SIG-M5 treated with dmso at 0.1 percent for 504 hours (cell line): ENCODE data around the gene SHMT2.

Experiments
- DNase-seq: peaks from one replicate; lab custom pipeline; 2025; ENCODE audit not compliant: unreplicated experiment; lab: John Stamatoyannopoulos, UW

The SHMT2 gene

GRCh38 chr12:57229634-57230380 lies at the start of gene SHMT2:
Gene SHMT2, plus strand, starts transcription at chr12:57229711. Its CDS starts 68 bp downstream, at chr12:57229779.
- peak; percentile 98 for DNase-seq

GRCh38 chr12:57180321-57180989 lies 49.1 kb upstream of the SHMT2 start:
- DNase-seq: no peak

DNA sequence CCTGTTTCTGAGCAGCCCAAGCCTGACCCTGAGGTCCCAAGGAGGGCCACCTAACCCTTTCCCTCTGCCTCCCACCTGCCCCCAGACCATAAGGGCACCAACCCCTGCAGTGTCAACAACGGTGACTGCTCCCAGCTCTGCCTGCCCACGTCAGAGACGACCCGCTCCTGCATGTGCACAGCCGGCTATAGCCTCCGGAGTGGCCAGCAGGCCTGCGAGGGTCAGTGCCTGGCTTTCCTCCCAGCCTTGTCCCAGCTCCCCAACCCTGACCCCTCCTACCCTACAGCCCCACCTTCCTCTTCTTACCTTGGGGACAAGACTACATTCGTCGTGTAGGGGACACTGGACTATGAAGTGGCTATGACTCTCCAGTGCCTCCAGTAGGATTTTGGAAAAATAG lies 48.4 kb upstream of the SHMT2 start:
- no peak for DNase-seq

DNA sequence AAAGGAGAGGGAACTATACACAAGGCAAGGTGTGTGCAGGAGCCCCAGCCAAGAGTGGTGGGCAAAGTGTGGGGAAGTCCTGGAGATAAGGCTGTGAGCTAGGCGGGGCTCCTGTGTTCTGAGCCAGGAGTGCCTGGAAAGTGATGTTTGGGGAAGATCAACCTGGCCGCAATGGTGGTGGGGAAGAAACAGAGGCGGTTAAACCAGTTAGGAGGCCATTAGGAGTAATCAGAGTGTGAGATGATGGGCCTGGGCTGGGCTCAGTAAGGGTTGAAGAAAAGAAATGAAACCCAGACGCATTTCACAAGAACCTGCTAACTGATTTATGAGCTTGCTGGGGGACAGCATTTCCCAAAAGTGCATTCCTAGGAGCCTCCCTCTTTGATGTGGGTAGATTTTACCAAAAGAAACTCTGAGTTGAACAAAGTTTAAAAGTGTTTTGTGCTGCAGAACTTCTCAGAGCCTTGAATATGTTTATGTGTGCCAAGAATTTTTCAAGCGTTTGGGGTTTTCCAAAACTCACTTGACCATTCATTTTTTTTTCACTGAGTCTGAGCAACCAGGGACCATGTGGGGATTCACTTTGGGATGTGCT lies 47.9 kb upstream of the SHMT2 start:
- DNase-seq: no peak

GRCh38 chr12:57182918-57183575 lies 46.5 kb upstream of the SHMT2 start:
- DNase-seq: peak; percentile 66

GRCh38 chr12:57183939-57184725 lies 45.4 kb upstream of the SHMT2 start:
- no peak for DNase-seq

DNA sequence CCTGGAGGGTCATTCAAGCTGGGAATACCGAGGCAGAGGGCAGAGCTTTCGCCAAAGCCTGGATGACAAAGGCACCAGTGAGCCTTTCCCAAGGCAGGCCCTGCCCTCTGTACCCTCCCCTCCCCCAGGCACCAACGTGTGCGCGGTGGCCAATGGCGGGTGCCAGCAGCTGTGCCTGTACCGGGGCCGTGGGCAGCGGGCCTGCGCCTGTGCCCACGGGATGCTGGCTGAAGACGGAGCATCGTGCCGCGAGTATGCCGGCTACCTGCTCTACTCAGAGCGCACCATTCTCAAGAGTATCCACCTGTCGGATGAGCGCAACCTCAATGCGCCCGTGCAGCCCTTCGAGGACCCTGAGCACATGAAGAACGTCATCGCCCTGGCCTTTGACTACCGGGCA lies 44.1 kb upstream of the SHMT2 start:
- DNase-seq: no peak

DNA sequence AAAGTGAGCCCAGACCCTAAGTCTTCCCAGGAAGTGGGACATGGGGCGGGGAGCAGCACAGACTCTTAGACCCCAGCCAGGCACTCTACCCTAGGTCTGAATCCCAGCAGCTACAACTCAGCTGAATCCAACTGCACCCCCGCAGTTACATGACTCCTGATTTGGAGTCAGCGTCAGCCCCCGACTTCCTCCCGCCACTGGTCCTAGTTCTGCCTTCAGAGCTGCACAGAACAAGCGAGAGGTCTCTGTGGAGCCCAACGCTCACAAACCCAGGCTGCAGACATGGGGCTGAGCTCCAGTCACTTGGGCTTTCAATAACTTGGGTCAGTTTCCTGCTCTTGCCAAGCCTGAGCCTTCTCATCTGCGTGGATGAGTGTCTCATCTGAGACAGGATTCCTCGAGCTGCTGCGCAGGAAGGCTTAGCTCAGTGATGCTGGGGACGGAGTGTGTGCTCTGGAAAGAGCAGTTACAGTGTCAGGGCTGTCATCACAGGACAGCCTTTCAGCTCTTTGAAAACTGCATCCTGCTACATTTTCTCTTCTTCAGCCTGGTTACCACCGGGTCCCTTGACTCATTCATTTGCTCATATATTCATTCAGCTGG lies 43.5 kb upstream of the SHMT2 start:
- DNase-seq: no peak

DNA sequence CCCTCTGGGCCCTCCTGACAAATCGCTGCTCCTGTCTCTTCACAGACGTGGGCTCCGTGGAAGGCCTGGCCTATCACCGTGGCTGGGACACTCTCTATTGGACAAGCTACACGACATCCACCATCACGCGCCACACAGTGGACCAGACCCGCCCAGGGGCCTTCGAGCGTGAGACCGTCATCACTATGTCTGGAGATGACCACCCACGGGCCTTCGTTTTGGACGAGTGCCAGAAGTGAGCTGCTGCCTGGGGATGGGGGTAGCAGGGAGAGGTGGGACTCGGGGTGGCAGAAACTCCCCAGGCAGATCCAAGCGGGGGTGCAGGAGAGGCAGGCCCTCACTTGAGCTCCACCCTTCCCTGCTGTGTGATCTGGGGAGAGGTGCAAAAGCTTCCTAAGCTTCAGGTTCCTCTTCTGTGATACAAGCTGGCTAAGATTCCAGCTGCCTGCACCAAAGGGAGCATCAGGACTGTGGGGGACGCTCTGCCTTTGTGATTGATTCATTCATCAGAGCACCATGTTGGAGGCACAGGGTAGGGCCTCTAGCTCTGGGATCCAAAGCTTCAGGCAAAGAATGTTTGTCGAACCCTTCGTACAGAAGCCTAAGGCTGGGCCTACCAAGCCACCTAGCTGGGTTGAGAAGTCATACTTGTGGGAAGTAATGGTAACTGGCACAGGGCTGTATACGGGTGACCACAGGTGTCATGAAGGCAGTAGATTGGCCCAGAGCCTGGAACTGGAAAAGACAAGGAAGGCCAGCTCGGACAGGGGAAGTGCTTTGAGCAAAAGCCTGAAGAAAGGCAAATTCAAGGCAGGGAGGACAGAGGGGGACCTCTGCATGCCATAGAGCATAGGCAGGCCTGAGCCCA lies 42.1 kb upstream of the SHMT2 start:
- no peak for DNase-seq

- no peak for DNase-seq
Observed at GRCh38 chr12:57188090-57188425, 41.5 kb upstream of the SHMT2 start.

DNA sequence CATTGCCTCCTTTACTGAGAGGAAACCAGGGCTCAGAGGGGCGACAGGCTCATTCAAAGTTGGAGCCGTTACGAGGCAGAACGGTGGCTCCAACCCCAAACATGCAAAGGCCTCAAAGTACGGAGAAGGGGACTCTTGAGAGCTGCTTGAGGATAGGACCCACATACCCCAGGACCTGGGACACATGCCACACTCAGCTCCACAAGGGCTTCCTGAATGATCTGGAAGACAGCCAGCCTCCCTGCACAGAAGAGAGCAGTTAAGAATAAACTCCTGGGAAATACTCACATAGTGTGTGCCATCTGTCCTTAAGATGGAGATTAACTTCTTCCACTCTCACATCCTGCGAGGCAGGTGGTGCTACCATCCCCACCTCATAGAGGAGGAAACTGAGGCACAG lies 39.5 kb upstream of the SHMT2 start:
- no peak for DNase-seq

DNA sequence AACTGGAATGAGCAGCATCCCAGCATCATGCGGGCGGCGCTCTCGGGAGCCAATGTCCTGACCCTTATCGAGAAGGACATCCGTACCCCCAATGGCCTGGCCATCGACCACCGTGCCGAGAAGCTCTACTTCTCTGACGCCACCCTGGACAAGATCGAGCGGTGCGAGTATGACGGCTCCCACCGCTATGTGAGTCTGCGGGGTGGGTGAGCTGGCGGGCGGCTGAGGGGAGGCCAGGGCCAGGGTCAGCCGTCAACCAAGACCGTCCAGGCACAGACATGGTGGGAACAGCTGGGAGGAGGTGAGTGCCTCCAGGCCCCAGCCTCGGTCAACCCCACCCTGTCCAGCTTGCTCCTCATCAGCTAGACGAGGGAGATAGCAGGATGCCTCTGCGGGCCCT lies 38.7 kb upstream of the SHMT2 start:
- no peak for DNase-seq

GRCh38 chr12:57191410-57191809 lies 38.1 kb upstream of the SHMT2 start:
- no peak for DNase-seq

GRCh38 chr12:57192920-57193319 lies 36.6 kb upstream of the SHMT2 start:
- DNase-seq: no peak

DNA sequence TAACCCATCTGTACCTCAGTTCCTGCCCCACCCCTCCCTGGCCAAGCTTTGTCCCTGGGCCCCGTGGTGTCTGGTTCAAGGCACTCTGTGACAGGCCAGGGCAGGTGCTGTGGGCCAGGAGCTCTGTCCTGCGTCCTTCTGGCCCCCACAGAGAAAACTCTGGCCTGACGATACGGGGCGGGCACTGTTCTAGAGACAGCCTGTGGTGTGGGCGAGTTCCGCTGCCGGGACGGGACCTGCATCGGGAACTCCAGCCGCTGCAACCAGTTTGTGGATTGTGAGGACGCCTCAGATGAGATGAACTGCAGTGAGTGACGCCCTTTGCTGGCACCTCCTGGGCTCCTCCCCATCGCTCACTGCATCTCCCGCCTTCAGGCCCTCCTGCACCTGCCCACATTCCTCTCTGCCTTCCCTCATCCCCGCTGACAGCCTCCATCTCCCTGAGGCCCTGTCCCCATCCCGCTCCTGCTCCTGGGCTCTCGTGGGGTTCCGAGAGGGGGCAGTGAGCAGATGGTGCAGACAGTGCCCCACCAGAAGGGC lies 35.7 kb upstream of the SHMT2 start:
- no peak for DNase-seq

- no peak for DNase-seq
Observed at GRCh38 chr12:57194253-57194652, 35.3 kb upstream of the SHMT2 start.

DNA sequence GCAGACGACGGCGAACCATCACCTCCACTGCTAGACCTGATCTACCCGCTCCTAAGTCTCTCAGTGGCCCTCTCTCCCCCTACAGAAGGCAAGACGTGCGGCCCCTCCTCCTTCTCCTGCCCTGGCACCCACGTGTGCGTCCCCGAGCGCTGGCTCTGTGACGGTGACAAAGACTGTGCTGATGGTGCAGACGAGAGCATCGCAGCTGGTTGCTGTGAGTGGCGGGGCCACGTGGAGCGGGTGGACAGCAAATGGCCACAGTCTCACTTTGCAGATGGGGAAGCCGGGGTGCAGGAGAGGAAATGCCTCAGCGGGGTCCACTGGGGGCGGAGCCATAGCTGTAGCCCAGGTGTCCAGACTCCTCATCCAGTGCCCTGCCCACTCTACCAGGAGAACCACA lies 34.3 kb upstream of the SHMT2 start:
- DNase-seq: no peak

- no peak for DNase-seq
Observed at GRCh38 chr12:57195611-57196371, 33.7 kb upstream of the SHMT2 start.

DNA sequence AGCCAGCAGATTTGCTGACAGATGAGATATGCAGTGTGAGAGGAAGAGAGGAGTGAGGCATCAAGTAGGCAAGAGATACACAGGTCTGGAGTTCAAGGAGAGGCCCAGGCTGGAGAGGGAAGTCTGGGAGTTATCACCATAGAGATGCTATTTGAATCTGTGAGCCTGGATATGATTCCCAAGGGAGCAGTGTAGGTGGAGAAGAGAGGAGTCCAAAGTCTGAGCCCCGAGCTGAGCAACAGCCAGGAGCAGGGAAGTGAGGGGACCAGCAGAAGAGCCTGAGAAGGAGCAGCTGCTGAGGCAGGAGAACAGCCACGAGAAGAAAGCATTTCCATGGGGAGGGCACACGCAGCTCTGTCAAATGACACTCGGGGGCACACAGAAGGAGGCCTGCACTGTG lies 33.1 kb upstream of the SHMT2 start:
- no peak for DNase-seq
